Measurements from ENCODE around the gene VAMP2. TPM values are rescaled to one million over a fixed set of nuclear protein-coding genes. Genes with fewer than 3 reads are reported as not detected.

VAMP2 gene
- total and polyA plus RNA-seq, 9 donors, result 35.5 to 233 (median 118) TPM

GRCh38 chr17:8187517-8188262, 24.9 kb upstream of the VAMP2 start:
- Histone ChIP-seq H3K27me3 (no peaks in the 10 kb centered on the region), H3K4me1 (ENCODE audit: insufficient read depth) (peaks cover 16% of the 10 kb centered on the region), H3K36me3 (no peaks in the 10 kb centered on the region), H3K27ac (peak overlapping the region; percentile 84 to 91), H3K9me3 (no peaks in the 10 kb centered on the region), H3K4me3 (peak overlapping the region; percentile 80)
- TF ChIP-seq EP300 (IDR thresholded peaks at IDR 0.05), result no peak
- TF ChIP-seq CTCF (IDR thresholded peaks at IDR 0.05), result peak in 1 of 3 donors; percentile 17
- peak; percentile 90 to 96 (median 94) for DNase-seq
- 1% methylated on average over 25 of the region's 25 CpGs for WGBS, 3 donors
- intact Hi-C loops (cut with DNase I), result loop anchor here (2.0 to 10.0 kb wide), 7 partner anchors 35 to 1173 kb away; partner anchors contain the start of genes ALOXE3 (in 2 of the 4), HES7 (in 1 of the 4) and RNASEK (in 1 of the 4)

GRCh38 chr17:8186787-8187516, 24.2 kb upstream of the VAMP2 start:
- DNase-seq, result peak; percentile 94 to 96 (median 94)
- Histone ChIP-seq H3K4me1 (ENCODE audit: insufficient read depth) (peaks cover 16% of the 10 kb centered on the region), H3K27me3 (no peaks in the 10 kb centered on the region), H3K36me3 (no peaks in the 10 kb centered on the region), H3K4me3 (peak overlapping the region; percentile 80), H3K9me3 (no peaks in the 10 kb centered on the region), H3K27ac (peak overlapping the region; percentile 84 to 91)
- intact Hi-C loops (cut with DNase I), result loop anchor here (2.0 to 10.0 kb wide), 6 partner anchors 35 to 1172 kb away; partner anchors contain the start of genes ALOXE3 (in 2 of the 4), HES7 (in 1 of the 4) and RNASEK (in 1 of the 4)
- TF ChIP-seq POLR2A (IDR thresholded peaks at IDR 0.05) (peak; percentile 35), CTCF (IDR thresholded peaks at IDR 0.05) (peak in 1 of 3 donors; percentile 11), EP300 (IDR thresholded peaks at IDR 0.05) (no peak)
- 0% methylated on average over 32 of the region's 32 CpGs for WGBS, 3 donors

- peak; percentile 40 to 79 (median 57) for TF ChIP-seq CTCF (IDR thresholded peaks at IDR 0.05)
- TF ChIP-seq POLR2A (IDR thresholded peaks at IDR 0.05), result no peak
- no peak for DNase-seq
- Histone ChIP-seq H3K36me3 (no peaks in the 10 kb centered on the region), H3K9me3 (no peaks in the 10 kb centered on the region), H3K27me3 (no peaks in the 10 kb centered on the region), H3K4me1 (ENCODE audit: insufficient read depth) (peaks cover 16% of the 10 kb centered on the region), H3K4me3 (peak overlapping the region; percentile 80), H3K27ac (peak overlapping the region; percentile 84 to 91)
- intact Hi-C loops (cut with DNase I), result loop anchor here (2.0 to 10.0 kb wide), 6 partner anchors 36 to 1172 kb away; partner anchors contain the start of genes ALOXE3 (in 2 of the 4), HES7 (in 1 of the 4) and RNASEK (in 1 of the 4)
- WGBS, 3 donors, result 0 to 1% (median 0%) methylated on average over 18 to 23 of the region's 23 CpGs
Observed at GRCh38 chr17:8186446-8186786, 23.7 kb upstream of the VAMP2 start.

- TF ChIP-seq POLR2A (IDR thresholded peaks at IDR 0.05) (peak; percentile 32), EP300 (IDR thresholded peaks at IDR 0.05) (no peak), CTCF (IDR thresholded peaks at IDR 0.05) (no peak)
- H3K27me3 ChIP-seq, result no peaks in the 10 kb centered on the region
- no peaks in the 10 kb centered on the region for H3K36me3 ChIP-seq
- no peaks in the 10 kb centered on the region for H3K9me3 ChIP-seq
- peak; percentile 86 to 94 (median 92) for DNase-seq
- peaks cover 16% of the 10 kb centered on the region for H3K4me1 ChIP-seq (ENCODE audit: insufficient read depth)
- H3K4me3 ChIP-seq, result peak overlapping the region; percentile 80
- WGBS, 3 donors, result 0 to 1% (median 1%) methylated on average over 41 to 44 of the region's 44 CpGs
- intact Hi-C loops (cut with DNase I), result loop anchor here (2.0 to 10.0 kb wide), 6 partner anchors 36 to 1171 kb away; partner anchors contain the start of genes ALOXE3 (in 2 of the 4), HES7 (in 1 of the 4) and RNASEK (in 1 of the 4)
- H3K27ac ChIP-seq, result peak overlapping the region; percentile 84 to 91
Observed at GRCh38 chr17:8185582-8186445, 23.1 kb upstream of the VAMP2 start.

Data from ovary (tissue), 9 donors.